Middle frontal gyrus (tissue), 1 donor: ENCODE data around the gene MAP1B.
"Not testable (repeated sequence)": the region's sequence is repeated elsewhere in the genome, so short reads cannot be mapped to it uniquely, and the experiment has no call there.

Source experiments
- DNase-seq: peaks from one replicate; pipeline ENCODE4 v3.0.0-alpha.2; 2015; ENCODE audit warnings: low spot score; ENCODE audit errors: extremely low spot score

The MAP1B gene

GRCh38 chr5:72107131-72107900 lies at the start of gene MAP1B:
Gene MAP1B (plus strand): TSS chr5:72107475. CDS start chr5:72107532, 57 bp downstream.
- DNase-seq: no peak

GRCh38 chr5:72057816-72058215 lies 49.5 kb upstream of the MAP1B start:
- no peak for DNase-seq

- no peak for DNase-seq
Measured at GRCh38 chr5:72063219-72063819, 44.0 kb upstream of the MAP1B start.

GRCh38 chr5:72064801-72065570 lies 42.3 kb upstream of the MAP1B start:
- no peak for DNase-seq

- no peak for DNase-seq
Measured at GRCh38 chr5:72065751-72066255, 41.5 kb upstream of the MAP1B start.

- DNase-seq: no peak
Measured at GRCh38 chr5:72066705-72067107, 40.6 kb upstream of the MAP1B start.

GRCh38 chr5:72067682-72068470 lies 39.4 kb upstream of the MAP1B start:
- DNase-seq: no peak

- DNase-seq: no peak
Measured at GRCh38 chr5:72070529-72070928, 36.7 kb upstream of the MAP1B start.

- no peak for DNase-seq
Measured at GRCh38 chr5:72071906-72072305, 35.4 kb upstream of the MAP1B start.

- no peak for DNase-seq
Measured at GRCh38 chr5:72074251-72074650, 33.0 kb upstream of the MAP1B start.

GRCh38 chr5:72075461-72075860 lies 31.8 kb upstream of the MAP1B start:
- no peak for DNase-seq

GRCh38 chr5:72076621-72077300 lies 30.5 kb upstream of the MAP1B start:
- no peak for DNase-seq

- DNase-seq: no peak
Measured at GRCh38 chr5:72077390-72077789, 29.9 kb upstream of the MAP1B start.

GRCh38 chr5:72079288-72079687 lies 28.0 kb upstream of the MAP1B start:
- no peak for DNase-seq

GRCh38 chr5:72082048-72082447 lies 25.2 kb upstream of the MAP1B start:
- no peak for DNase-seq

GRCh38 chr5:72084876-72085275 lies 22.4 kb upstream of the MAP1B start:
- DNase-seq: no peak

GRCh38 chr5:72085319-72085718 lies 22.0 kb upstream of the MAP1B start:
- DNase-seq: no peak

GRCh38 chr5:72089713-72090112 lies 17.6 kb upstream of the MAP1B start:
- not testable (repeated sequence) for DNase-seq

- DNase-seq: no peak
Measured at GRCh38 chr5:72092074-72092473, 15.2 kb upstream of the MAP1B start.

GRCh38 chr5:72093217-72093616 lies 14.1 kb upstream of the MAP1B start:
- DNase-seq: no peak

GRCh38 chr5:72093824-72094223 lies 13.5 kb upstream of the MAP1B start:
- no peak for DNase-seq
